Uterus (tissue), 2 donors: ENCODE results near the gene ZSCAN1.
A peak's percentile ranks its signal among the peaks of the same experiment; 100 is the strongest.

ENCODE experiments used
- CTCF ChIP-seq, 4 experiments: fragments of 200-600 bp in 2 of 4; fragments of 450-650 bp in 2 of 4; sonication (generic) in 2 of 4; IDR thresholded peaks; one replicate each; pipeline ENCODE4 v1.5.1; 2016 to 2019; ENCODE audit warnings: antibody characterized with exemption in 4 of 4, mild to moderate bottlenecking in 2 of 4, moderate library complexity in 1 of 4
- POLR2A ChIP-seq, 2 donors: fragments of 450-650 bp; IDR thresholded peaks; one replicate each; pipeline ENCODE4 v1.6.1; 2016; ENCODE audit warnings: antibody characterized with exemption in 2 of 2, mild to moderate bottlenecking in 1 of 2, moderate library complexity in 1 of 2

GRCh38 chr19:58009666-58010301, 24.0 kb upstream of the ZSCAN1 start:
- no peak for TF ChIP-seq CTCF (IDR thresholded peaks at IDR 0.05)
- peak in 1 of 2 donors; percentile 31 for TF ChIP-seq POLR2A (IDR thresholded peaks at IDR 0.05)
